K562 (cell line): ENCODE measurements around the gene TYW1B. TPM values are rescaled to one million over a fixed set of nuclear protein-coding genes. Genes with fewer than 3 reads are reported as not detected.

Experiments
- ESRRA ChIP-seq: fragments of 450-650 bp; IDR thresholded peaks from 2 replicates; pipeline ENCODE4 v1.6.1; 2014; ENCODE audit warnings: low read depth, mild to moderate bottlenecking, moderate library complexity, borderline replicate concordance
- FOXK2 ChIP-seq, 2 experiments: fragments of 450-650 bp; IDR thresholded peaks in 1 of 2; conservative IDR thresholded peaks in 1 of 2; 2 replicates each; pipeline ENCODE4 v1.6.1; 2016; ENCODE audit warnings: low read depth in 2 of 2, mild to moderate bottlenecking in 1 of 2
- MAFF ChIP-seq: IDR thresholded peaks from 2 replicates; pipeline ENCODE4 v1.6.1; 2012; ENCODE audit warnings: low read length, improper control_type of control experiment
- NFE2L1 ChIP-seq: fragments of 450-650 bp; IDR thresholded peaks from 2 replicates; pipeline ENCODE4 v1.6.1; 2016; ENCODE audit warnings: missing genetic modification characterization, low read depth, mild to moderate bottlenecking, missing compliant biosample characterization, moderate library complexity, borderline replicate concordance
- SAP30 ChIP-seq: fragments of 200-600 bp; sonication (generic); IDR thresholded peaks from 2 replicates; pipeline ENCODE4 v1.6.1; 2012; ENCODE audit warnings: borderline replicate concordance, low read depth, mild to moderate bottlenecking, moderate library complexity, low read length, control low read depth, inconsistent platforms; ENCODE audit not compliant: insufficient read depth, poor library complexity, severe bottlenecking
- SIRT6 ChIP-seq: IDR thresholded peaks from one replicate; pipeline ENCODE4 v1.6.1; 2012; ENCODE audit warnings: low read depth, mild to moderate bottlenecking, control low read depth, inconsistent platforms, low read length, moderate library complexity
- SREBF1 ChIP-seq: fragments of 150-350 bp; IDR thresholded peaks from 2 replicates; pipeline ENCODE4 v1.6.1; 2014; ENCODE audit warnings: antibody characterized with exemption, low read depth, low read length, borderline replicate concordance
- TBL1XR1 ChIP-seq, 2 experiments: IDR thresholded peaks; 2 replicates each; pipeline ENCODE4 v1.6.1; 2012; ENCODE audit warnings: improper control_type of control experiment in 2 of 2, low read length in 2 of 2, mild to moderate bottlenecking in 1 of 2
- polyA plus RNA-seq, 8 experiments: library from polyadenylated mRNA; depleted of rRNA in 4 of 8; stranded (reverse) in 5 of 8; unstranded in 3 of 8; fragments of >200 nt; fragmentation: Nextera tagmentation in 2 of 8; fragmentation: Illumina TruSeq in 1 of 8; extraction: Ambion mirVana in 2 of 8; extraction: Trizol in 1 of 8; gene quantifications; 2 replicates each; pipeline versions ENCODE4 v1.2.1 to v1.2.3, GENCODE V29; 2011 to 2014; ENCODE audit warnings: inconsistent platforms in 1 of 8, missing spikeins in 1 of 8
- total RNA-seq, 7 experiments: library from RNA; depleted of rRNA in 6 of 7; stranded (reverse); fragments of >200 nt in 6 of 7; fragmentation: Illumina TruSeq in 2 of 7; extraction: Trizol in 2 of 7; gene quantifications; 2 replicates each; pipeline versions ENCODE4 v1.2.1 to v1.2.3, GENCODE V29; 2011 to 2021; ENCODE audit warnings: low replicate concordance in 1 of 7
- TF ChIP-seq, protein P1 (sequence below): fragments of 250-450 bp; sonication (Bioruptor Pico); IDR thresholded peaks from 2 replicates; pipeline ENCODE4 v1.4.0; 2020
- TF ChIP-seq, protein P2 (sequence below): fragments of 250-450 bp; sonication (Bioruptor Pico); IDR thresholded peaks from 2 replicates; pipeline ENCODE4 v1.8.0; 2021; ENCODE audit warnings: moderate library complexity, mild to moderate bottlenecking, inconsistent platforms
- TF ChIP-seq, protein P3 (sequence below): IDR thresholded peaks from 2 replicates; pipeline ENCODE4 v1.6.1; 2012; ENCODE audit warnings: low read depth, low read length, improper control_type of control experiment, borderline replicate concordance
- TF ChIP-seq, protein P4 (sequence below): fragments of 450-650 bp; IDR thresholded peaks from 2 replicates; pipeline ENCODE4 v1.6.1; 2016; ENCODE audit warnings: low read depth, mild to moderate bottlenecking, moderate library complexity
- TF ChIP-seq, protein P5 (sequence below): fragments of 450-650 bp; formaldehyde crosslinking; IDR thresholded peaks from 2 replicates; pipeline ENCODE4 v1.4.0; 2022; ENCODE audit warnings: mild to moderate bottlenecking, moderate library complexity

TYW1B gene
- total and polyA plus RNA-seq, 9 of the 15 experiments (the other 6 are each of a cell fraction or from before 2014, with no cell fraction given): 5.8 to 14.7 (median 9.8) TPM

DNA sequence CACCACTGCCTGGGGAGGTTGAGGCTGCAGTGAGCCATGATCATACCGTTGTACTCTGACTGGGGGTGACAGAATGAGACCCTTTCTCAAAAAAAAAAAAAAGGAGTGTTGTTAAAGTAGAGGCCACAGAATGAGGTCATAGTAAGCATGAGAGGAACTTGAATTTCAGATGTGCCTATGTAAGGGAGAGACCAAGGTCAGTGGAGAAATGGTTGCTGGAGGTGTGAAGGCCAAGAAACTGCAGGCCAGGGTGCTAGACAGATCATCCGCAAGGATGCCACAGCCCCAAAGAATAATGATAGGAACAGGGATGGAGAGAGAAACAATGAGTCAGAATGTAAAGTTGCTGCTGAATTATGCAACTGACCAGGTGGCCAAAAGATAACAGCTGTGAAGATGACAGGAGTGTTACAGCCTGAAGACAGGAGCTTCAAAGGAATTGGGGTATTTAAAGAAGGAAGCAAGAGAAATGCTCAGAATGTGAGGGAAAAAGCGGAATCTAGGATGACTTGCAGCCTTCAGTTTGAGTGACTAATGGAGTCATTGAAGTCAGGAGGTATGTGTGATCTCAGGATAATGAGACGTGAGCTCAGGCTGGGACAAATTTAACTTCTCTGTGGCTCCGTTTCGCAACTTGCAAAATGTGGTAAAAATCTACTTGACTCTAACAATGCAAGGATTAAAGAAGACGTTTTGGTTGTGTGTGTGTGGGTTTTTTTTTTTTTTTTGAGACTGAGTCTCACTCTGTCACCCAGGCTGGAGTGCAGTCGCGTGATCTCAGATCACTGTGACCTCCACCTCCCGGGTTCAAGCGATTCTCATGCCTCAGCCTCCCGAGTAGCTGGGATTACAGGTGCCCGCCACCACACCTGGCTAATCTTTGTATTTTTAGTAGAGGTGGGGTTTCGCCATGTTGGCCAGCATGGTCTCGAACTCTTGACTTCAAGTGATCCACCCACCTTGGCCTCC lies 22.2 kb downstream of the TYW1B start (continued):
- TF ChIP-seq, protein P1, sequence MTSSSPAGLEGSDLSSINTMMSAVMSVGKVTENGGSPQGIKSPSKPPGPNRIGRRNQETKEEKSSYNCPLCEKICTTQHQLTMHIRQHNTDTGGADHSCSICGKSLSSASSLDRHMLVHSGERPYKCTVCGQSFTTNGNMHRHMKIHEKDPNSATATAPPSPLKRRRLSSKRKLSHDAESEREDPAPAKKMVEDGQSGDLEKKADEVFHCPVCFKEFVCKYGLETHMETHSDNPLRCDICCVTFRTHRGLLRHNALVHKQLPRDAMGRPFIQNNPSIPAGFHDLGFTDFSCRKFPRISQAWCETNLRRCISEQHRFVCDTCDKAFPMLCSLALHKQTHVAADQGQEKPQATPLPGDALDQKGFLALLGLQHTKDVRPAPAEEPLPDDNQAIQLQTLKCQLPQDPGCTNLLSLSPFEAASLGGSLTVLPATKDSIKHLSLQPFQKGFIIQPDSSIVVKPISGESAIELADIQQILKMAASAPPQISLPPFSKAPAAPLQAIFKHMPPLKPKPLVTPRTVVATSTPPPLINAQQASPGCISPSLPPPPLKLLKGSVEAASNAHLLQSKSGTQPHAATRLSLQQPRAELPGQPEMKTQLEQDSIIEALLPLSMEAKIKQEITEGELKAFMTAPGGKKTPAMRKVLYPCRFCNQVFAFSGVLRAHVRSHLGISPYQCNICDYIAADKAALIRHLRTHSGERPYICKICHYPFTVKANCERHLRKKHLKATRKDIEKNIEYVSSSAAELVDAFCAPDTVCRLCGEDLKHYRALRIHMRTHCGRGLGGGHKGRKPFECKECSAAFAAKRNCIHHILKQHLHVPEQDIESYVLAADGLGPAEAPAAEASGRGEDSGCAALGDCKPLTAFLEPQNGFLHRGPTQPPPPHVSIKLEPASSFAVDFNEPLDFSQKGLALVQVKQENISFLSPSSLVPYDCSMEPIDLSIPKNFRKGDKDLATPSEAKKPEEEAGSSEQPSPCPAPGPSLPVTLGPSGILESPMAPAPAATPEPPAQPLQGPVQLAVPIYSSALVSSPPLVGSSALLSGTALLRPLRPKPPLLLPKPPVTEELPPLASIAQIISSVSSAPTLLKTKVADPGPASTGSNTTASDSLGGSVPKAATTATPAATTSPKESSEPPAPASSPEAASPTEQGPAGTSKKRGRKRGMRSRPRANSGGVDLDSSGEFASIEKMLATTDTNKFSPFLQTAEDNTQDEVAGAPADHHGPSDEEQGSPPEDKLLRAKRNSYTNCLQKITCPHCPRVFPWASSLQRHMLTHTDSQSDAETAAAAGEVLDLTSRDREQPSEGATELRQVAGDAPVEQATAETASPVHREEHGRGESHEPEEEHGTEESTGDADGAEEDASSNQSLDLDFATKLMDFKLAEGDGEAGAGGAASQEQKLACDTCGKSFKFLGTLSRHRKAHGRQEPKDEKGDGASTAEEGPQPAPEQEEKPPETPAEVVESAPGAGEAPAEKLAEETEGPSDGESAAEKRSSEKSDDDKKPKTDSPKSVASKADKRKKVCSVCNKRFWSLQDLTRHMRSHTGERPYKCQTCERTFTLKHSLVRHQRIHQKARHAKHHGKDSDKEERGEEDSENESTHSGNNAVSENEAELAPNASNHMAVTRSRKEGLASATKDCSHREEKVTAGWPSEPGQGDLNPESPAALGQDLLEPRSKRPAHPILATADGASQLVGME (CRISPR knock-in tag): peak; percentile 79; the same call in 1 of the 2 replicates
- TF ChIP-seq ESRRA: peak; percentile 78; the same call in 1 of the 2 replicates
- TF ChIP-seq TBL1XR1 (IDR thresholded peaks at IDR 0.05; ENCODE audit: low read length in 2 of 2): peak in 1 of 2 experiments; percentile 96; a peak in 2 of 4 replicates
- TF ChIP-seq, protein P2, sequence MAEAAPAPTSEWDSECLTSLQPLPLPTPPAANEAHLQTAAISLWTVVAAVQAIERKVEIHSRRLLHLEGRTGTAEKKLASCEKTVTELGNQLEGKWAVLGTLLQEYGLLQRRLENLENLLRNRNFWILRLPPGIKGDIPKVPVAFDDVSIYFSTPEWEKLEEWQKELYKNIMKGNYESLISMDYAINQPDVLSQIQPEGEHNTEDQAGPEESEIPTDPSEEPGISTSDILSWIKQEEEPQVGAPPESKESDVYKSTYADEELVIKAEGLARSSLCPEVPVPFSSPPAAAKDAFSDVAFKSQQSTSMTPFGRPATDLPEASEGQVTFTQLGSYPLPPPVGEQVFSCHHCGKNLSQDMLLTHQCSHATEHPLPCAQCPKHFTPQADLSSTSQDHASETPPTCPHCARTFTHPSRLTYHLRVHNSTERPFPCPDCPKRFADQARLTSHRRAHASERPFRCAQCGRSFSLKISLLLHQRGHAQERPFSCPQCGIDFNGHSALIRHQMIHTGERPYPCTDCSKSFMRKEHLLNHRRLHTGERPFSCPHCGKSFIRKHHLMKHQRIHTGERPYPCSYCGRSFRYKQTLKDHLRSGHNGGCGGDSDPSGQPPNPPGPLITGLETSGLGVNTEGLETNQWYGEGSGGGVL (CRISPR knock-in tag): no peak
- peak; percentile 78 for TF ChIP-seq MAFF
- peak; percentile 96 to 98 for TF ChIP-seq FOXK2 (conservative IDR thresholded peaks at IDR 0.05 in 1 of 2, IDR thresholded peaks at IDR 0.05 in 1 of 2; ENCODE audit: low read depth in 2 of 2)
- TF ChIP-seq, protein P3, sequence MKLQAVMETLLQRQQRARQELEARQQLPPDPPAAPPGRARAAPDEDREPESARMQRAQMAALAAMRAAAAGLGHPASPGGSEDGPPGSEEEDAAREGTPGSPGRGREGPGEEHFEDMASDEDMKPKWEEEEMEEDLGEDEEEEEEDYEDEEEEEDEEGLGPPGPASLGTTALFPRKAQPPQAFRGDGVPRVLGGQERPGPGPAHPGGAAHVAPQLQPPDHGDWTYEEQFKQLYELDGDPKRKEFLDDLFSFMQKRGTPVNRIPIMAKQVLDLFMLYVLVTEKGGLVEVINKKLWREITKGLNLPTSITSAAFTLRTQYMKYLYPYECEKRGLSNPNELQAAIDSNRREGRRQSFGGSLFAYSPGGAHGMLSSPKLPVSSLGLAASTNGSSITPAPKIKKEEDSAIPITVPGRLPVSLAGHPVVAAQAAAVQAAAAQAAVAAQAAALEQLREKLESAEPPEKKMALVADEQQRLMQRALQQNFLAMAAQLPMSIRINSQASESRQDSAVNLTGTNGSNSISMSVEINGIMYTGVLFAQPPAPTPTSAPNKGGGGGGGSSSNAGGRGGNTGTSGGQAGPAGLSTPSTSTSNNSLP: peak; percentile 95
- TF ChIP-seq, protein P4, sequence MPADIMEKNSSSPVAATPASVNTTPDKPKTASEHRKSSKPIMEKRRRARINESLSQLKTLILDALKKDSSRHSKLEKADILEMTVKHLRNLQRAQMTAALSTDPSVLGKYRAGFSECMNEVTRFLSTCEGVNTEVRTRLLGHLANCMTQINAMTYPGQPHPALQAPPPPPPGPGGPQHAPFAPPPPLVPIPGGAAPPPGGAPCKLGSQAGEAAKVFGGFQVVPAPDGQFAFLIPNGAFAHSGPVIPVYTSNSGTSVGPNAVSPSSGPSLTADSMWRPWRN: peak; percentile 84
- TF ChIP-seq SREBF1: no peak
- TF ChIP-seq, protein P5, sequence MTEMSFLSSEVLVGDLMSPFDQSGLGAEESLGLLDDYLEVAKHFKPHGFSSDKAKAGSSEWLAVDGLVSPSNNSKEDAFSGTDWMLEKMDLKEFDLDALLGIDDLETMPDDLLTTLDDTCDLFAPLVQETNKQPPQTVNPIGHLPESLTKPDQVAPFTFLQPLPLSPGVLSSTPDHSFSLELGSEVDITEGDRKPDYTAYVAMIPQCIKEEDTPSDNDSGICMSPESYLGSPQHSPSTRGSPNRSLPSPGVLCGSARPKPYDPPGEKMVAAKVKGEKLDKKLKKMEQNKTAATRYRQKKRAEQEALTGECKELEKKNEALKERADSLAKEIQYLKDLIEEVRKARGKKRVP (CRISPR knock-in tag): 0 out of 2 replicates have a peak, but pooled peaks have one; percentile 33
- 0 out of 2 replicates have a peak, but pooled peaks have one; percentile 13 for TF ChIP-seq NFE2L1 (tag)
- no peak for TF ChIP-seq SAP30
- TF ChIP-seq SIRT6: no peak
